Measurements from ENCODE around the gene ACSF3. TPM values are rescaled to one million over a fixed set of nuclear protein-coding genes. Genes with fewer than 3 reads are reported as not detected.

ACSF3 gene
- total RNA-seq, 1 experiment from 2014 or later: 36.5 TPM

GRCh38 chr16:89054261-89054661 lies 39.4 kb upstream of the ACSF3 start:
- in situ Hi-C loops (cut with HindIII; ENCODE audit: low pct_unique_long_range_greater_than_20kb, low sequenced_read_pairs): no loop called here
- no peak for DNase-seq (ENCODE audit: low read depth)

GRCh38 chr16:89054714-89055113 lies 38.9 kb upstream of the ACSF3 start:
- in situ Hi-C loops (cut with HindIII; ENCODE audit: low pct_unique_long_range_greater_than_20kb, low sequenced_read_pairs): no loop called here

GRCh38 chr16:89055313-89055712 lies 38.3 kb upstream of the ACSF3 start:
- in situ Hi-C loops (cut with HindIII; ENCODE audit: low pct_unique_long_range_greater_than_20kb, low sequenced_read_pairs): no loop called here

More at GRCh38 chr16:89054714-89055113, 38.9 kb upstream of the ACSF3 start:
- no peak for DNase-seq (ENCODE audit: low read depth)

GRCh38 chr16:89055894-89056555 lies 37.6 kb upstream of the ACSF3 start:
- in situ Hi-C loops (cut with HindIII; ENCODE audit: low pct_unique_long_range_greater_than_20kb, low sequenced_read_pairs): no loop called here
- no peak for DNase-seq (ENCODE audit: low read depth)

More at GRCh38 chr16:89055313-89055712, 38.3 kb upstream of the ACSF3 start:
- no peak for DNase-seq (ENCODE audit: low read depth)

- DNase-seq (ENCODE audit: low read depth): no peak
- in situ Hi-C loops (cut with HindIII; ENCODE audit: low pct_unique_long_range_greater_than_20kb, low sequenced_read_pairs): no loop called here
These were observed 37.1 kb upstream of the ACSF3 start for GRCh38 chr16:89056592-89056991.

- DNase-seq (ENCODE audit: low read depth): no peak
- in situ Hi-C loops (cut with HindIII; ENCODE audit: low pct_unique_long_range_greater_than_20kb, low sequenced_read_pairs): no loop called here
These were observed 35.9 kb upstream of the ACSF3 start for GRCh38 chr16:89057738-89058137.

- no peak for DNase-seq (ENCODE audit: low read depth)
- in situ Hi-C loops (cut with HindIII; ENCODE audit: low pct_unique_long_range_greater_than_20kb, low sequenced_read_pairs): no loop called here
These were observed 34.8 kb upstream of the ACSF3 start for GRCh38 chr16:89058812-89059211.

GRCh38 chr16:89060207-89060794 lies 33.4 kb upstream of the ACSF3 start:
- in situ Hi-C loops (cut with HindIII; ENCODE audit: low pct_unique_long_range_greater_than_20kb, low sequenced_read_pairs): no loop called here
- no peak for DNase-seq (ENCODE audit: low read depth)

- DNase-seq (ENCODE audit: low read depth): no peak
- in situ Hi-C loops (cut with HindIII; ENCODE audit: low pct_unique_long_range_greater_than_20kb, low sequenced_read_pairs): no loop called here
These were observed 32.6 kb upstream of the ACSF3 start for GRCh38 chr16:89061086-89061485.

GRCh38 chr16:89061590-89062380 lies 31.9 kb upstream of the ACSF3 start:
- in situ Hi-C loops (cut with HindIII; ENCODE audit: low pct_unique_long_range_greater_than_20kb, low sequenced_read_pairs): no loop called here
- DNase-seq (ENCODE audit: low read depth): no peak

- in situ Hi-C loops (cut with HindIII; ENCODE audit: low pct_unique_long_range_greater_than_20kb, low sequenced_read_pairs): no loop called here
- DNase-seq (ENCODE audit: low read depth): no peak
These were observed 31.0 kb upstream of the ACSF3 start for GRCh38 chr16:89062389-89063345.

GRCh38 chr16:89063768-89064320 lies 29.8 kb upstream of the ACSF3 start:
- in situ Hi-C loops (cut with HindIII; ENCODE audit: low pct_unique_long_range_greater_than_20kb, low sequenced_read_pairs): no loop called here
- no peak for DNase-seq (ENCODE audit: low read depth)

GRCh38 chr16:89064606-89065457 lies 28.8 kb upstream of the ACSF3 start:
- in situ Hi-C loops (cut with HindIII; ENCODE audit: low pct_unique_long_range_greater_than_20kb, low sequenced_read_pairs): no loop called here
- no peak for DNase-seq (ENCODE audit: low read depth)

GRCh38 chr16:89065458-89065822 lies 28.2 kb upstream of the ACSF3 start:
- in situ Hi-C loops (cut with HindIII; ENCODE audit: low pct_unique_long_range_greater_than_20kb, low sequenced_read_pairs): no loop called here
- no peak for DNase-seq (ENCODE audit: low read depth)

GRCh38 chr16:89066721-89067120 lies 26.9 kb upstream of the ACSF3 start:
- in situ Hi-C loops (cut with HindIII; ENCODE audit: low pct_unique_long_range_greater_than_20kb, low sequenced_read_pairs): no loop called here
- no peak for DNase-seq (ENCODE audit: low read depth)

GRCh38 chr16:89067677-89068443 lies 25.8 kb upstream of the ACSF3 start:
- in situ Hi-C loops (cut with HindIII; ENCODE audit: low pct_unique_long_range_greater_than_20kb, low sequenced_read_pairs): no loop called here
- no peak for DNase-seq (ENCODE audit: low read depth)
